HCT116 (cell line): ENCODE measurements around the gene DLK1. TPM values are rescaled to one million over a fixed set of nuclear protein-coding genes. Genes with fewer than 3 reads are reported as not detected.
A peak's percentile ranks its signal among the peaks of the same experiment; 100 is the strongest.

ENCODE experiments used
- ATAC-seq: fragments of 200-7000 bp; cut with Tn5 transposase; 2 replicates; pipeline ENCODE4 v1.9.1; 2020; ENCODE audit warnings: mild to moderate bottlenecking, moderate library complexity
- BruUV-seq: library from RNA; stranded (reverse); fragments of 400-500 nt; replicated peaks from 2 replicates; lab custom pipeline; 2021; lab: Mats Ljungman, UMichigan
- CTCF ChIA-PET: fragments of 300-600 bp; sonication (Branson Sonifier 250); formaldehyde crosslinking; loops from one replicate; lab custom pipeline; 2021; ENCODE audit warnings: antibody characterized with exemption; lab: Charles Lee
- POLR2A ChIA-PET: fragments of 300-600, 350-600 bp; sonication (Branson Sonifier 250); formaldehyde crosslinking; loops from one replicate; lab custom pipeline; 2021; ENCODE audit warnings: antibody characterized with exemption; lab: Charles Lee
- RAD21 ChIA-PET, 2 experiments: fragments of 300-600 bp; sonication (Branson Sonifier 250); formaldehyde crosslinking; loops; one replicate each; lab custom pipeline; 2023; ENCODE audit warnings: low total read pairs in 2 of 2; ENCODE audit not compliant: uncharacterized antibody in 2 of 2, unreplicated experiment in 2 of 2, low non-redundant PET in 1 of 2; lab: Charles Lee
- DNase-seq: peaks from one replicate; pipeline ENCODE4 v3.0.0-alpha.2; 2010; ENCODE audit warnings: low read depth, low spot score
- H2AFZ ChIP-seq: fragments of 200-600 bp; shearing (Covaris generic), sonication (generic); 2 replicates; pipeline ENCODE4 v1.6.1; 2017; ENCODE audit warnings: low read depth, mixed run types, mixed read lengths, antibody characterized with exemption, low read length; ENCODE audit not compliant: poor library complexity, severe bottlenecking
- H3K27ac ChIP-seq: 2 replicates; pipeline ENCODE4 v1.5.1; 2012; ENCODE audit warnings: low read depth, low read length
- H3K27me3 ChIP-seq: fragments of 200-600 bp; sonication (generic); 2 replicates; pipeline ENCODE4 v1.6.1; 2016; ENCODE audit warnings: mixed run types, low read length, mixed read lengths; ENCODE audit not compliant: insufficient read depth
- H3K36me3 ChIP-seq, 2 experiments: fragments of 200-500 bp in 1 of 2; fragments of 200-600 bp in 1 of 2; sonication (Bioruptor generic) in 1 of 2; sonication (generic) in 1 of 2; 2 replicates each; pipeline versions ENCODE4 v1.5.1 to v1.6.1; 2014 to 2016; ENCODE audit warnings: low read length in 2 of 2, inconsistent platforms in 1 of 2, mixed read lengths in 1 of 2, mixed run types in 1 of 2; ENCODE audit not compliant: insufficient read depth in 2 of 2, control insufficient read depth in 1 of 2
- H3K4me1 ChIP-seq, 2 experiments: fragments of 200-600 bp in 1 of 2; sonication (generic) in 1 of 2; 2 replicates each; pipeline versions ENCODE4 v1.5.1 to v1.6.1; 2012 to 2017; ENCODE audit warnings: low read length in 2 of 2, inconsistent platforms in 1 of 2, mild to moderate bottlenecking in 1 of 2, mixed read lengths in 1 of 2, mixed run types in 1 of 2, moderate library complexity in 1 of 2; ENCODE audit not compliant: insufficient read depth in 2 of 2, control insufficient read depth in 1 of 2
- H3K4me2 ChIP-seq: fragments of 200-600 bp; sonication (generic); 2 replicates; pipeline ENCODE4 v1.6.1; 2017; ENCODE audit warnings: mixed run types, low read length, mixed read lengths
- H3K4me3 ChIP-seq, 2 experiments: fragments of 200-600 bp in 1 of 2; sonication (generic) in 1 of 2; replicated peaks in 1 of 2; 2 replicates each; pipeline ENCODE4 v1.5.1; 2011 to 2016; ENCODE audit warnings: low read length in 2 of 2, control low read depth in 1 of 2, low read depth in 1 of 2, mild to moderate bottlenecking in 1 of 2, mixed read lengths in 1 of 2, mixed run types in 1 of 2
- H3K79me2 ChIP-seq: fragments of 200-600 bp; sonication (generic); 2 replicates; pipeline ENCODE4 v1.6.1; 2017; ENCODE audit warnings: mild to moderate bottlenecking, mixed run types, low read length, moderate library complexity, mixed read lengths; ENCODE audit not compliant: insufficient read depth
- H3K9ac ChIP-seq: fragments of 200-600 bp; sonication (generic); 2 replicates; pipeline ENCODE4 v1.6.1; 2016; ENCODE audit warnings: low read length, mixed read lengths
- H3K9me2 ChIP-seq: fragments of 200-600 bp; sonication (generic), shearing (Covaris generic); 2 replicates; pipeline ENCODE4 v1.6.1; 2017; ENCODE audit warnings: mixed run types, mild to moderate bottlenecking, moderate library complexity; ENCODE audit not compliant: insufficient read depth
- H3K9me3 ChIP-seq, 2 experiments: fragments of 200-500 bp in 1 of 2; fragments of 200-600 bp in 1 of 2; sonication (Bioruptor generic) in 1 of 2; sonication (generic) in 1 of 2; 2 replicates each; pipeline ENCODE4 v1.6.1; 2014 to 2017; ENCODE audit warnings: low read length in 2 of 2, mixed read lengths in 2 of 2, inconsistent platforms in 1 of 2, low read depth in 1 of 2, mild to moderate bottlenecking in 1 of 2, mixed run types in 1 of 2, moderate library complexity in 1 of 2; ENCODE audit not compliant: control insufficient read depth in 1 of 2, insufficient read depth in 1 of 2
- H4K20me1 ChIP-seq: fragments of 200-600 bp; sonication (generic), shearing (Covaris generic); 2 replicates; pipeline ENCODE4 v1.6.1; 2017; ENCODE audit warnings: mixed run types, mild to moderate bottlenecking, moderate library complexity; ENCODE audit not compliant: insufficient read depth
- CBX3 ChIP-seq: IDR thresholded peaks from 2 replicates; pipeline ENCODE4 v1.6.1; 2012; ENCODE audit warnings: low read depth
- CEBPB ChIP-seq: IDR thresholded peaks from 2 replicates; pipeline ENCODE4 v1.6.1; 2012; ENCODE audit warnings: low read depth
- EGR1 ChIP-seq: IDR thresholded peaks from 2 replicates; pipeline ENCODE4 v1.6.1; 2012; ENCODE audit warnings: low read depth
- ELF1 ChIP-seq: IDR thresholded peaks from 2 replicates; pipeline ENCODE4 v1.6.1; 2012; ENCODE audit warnings: low read depth, borderline replicate concordance
- POLR2A ChIP-seq: IDR thresholded peaks from 2 replicates; pipeline ENCODE4 v1.7.0; 2011; ENCODE audit warnings: borderline replicate concordance; ENCODE audit not compliant: insufficient read depth, insufficient read length; ENCODE audit errors: extremely low read depth
- RAD21 ChIP-seq: IDR thresholded peaks from 2 replicates; pipeline ENCODE4 v1.6.1; 2012; ENCODE audit warnings: low read depth, mild to moderate bottlenecking
- YY1 ChIP-seq: IDR thresholded peaks from 2 replicates; pipeline ENCODE4 v1.6.1; 2011; ENCODE audit warnings: low read length, low read depth, moderate library complexity, mild to moderate bottlenecking; ENCODE audit not compliant: insufficient replicate concordance; ENCODE audit errors: extremely low read depth
- intact Hi-C: fragments of 100-400 bp; cut with micrococcal nuclease; formaldehyde crosslinking; loops from 2 replicates; pipeline ENCODE4 v1.10.0; 2022
- total RNA-seq: library from RNA; stranded (reverse); gene quantifications from one replicate; pipeline ENCODE4 v1.2.1, GENCODE V29; 2021; ENCODE audit not compliant: unreplicated experiment
- TF ChIP-seq, protein P1 (sequence below): IDR thresholded peaks from 2 replicates; pipeline ENCODE4 v1.6.1; 2012; ENCODE audit warnings: low read depth
- TF ChIP-seq, protein P2 (sequence below), 3 experiments: fragments of 200-600 bp in 1 of 3; sonication (generic) in 1 of 3; IDR thresholded peaks in 2 of 3; conservative IDR thresholded peaks in 1 of 3; 2 replicates each; pipeline ENCODE4 v1.5.1; 2012 to 2017; ENCODE audit warnings: low read depth in 2 of 3, low read length in 2 of 3, antibody characterized with exemption in 1 of 3, borderline replicate concordance in 1 of 3, control low read depth in 1 of 3, mild to moderate bottlenecking in 1 of 3, mixed read lengths in 1 of 3, mixed run types in 1 of 3, moderate library complexity in 1 of 3; ENCODE audit not compliant: insufficient read depth in 1 of 3

DLK1 gene
- total RNA-seq, 1 experiment from 2014 or later = 1.5 TPM

DNA sequence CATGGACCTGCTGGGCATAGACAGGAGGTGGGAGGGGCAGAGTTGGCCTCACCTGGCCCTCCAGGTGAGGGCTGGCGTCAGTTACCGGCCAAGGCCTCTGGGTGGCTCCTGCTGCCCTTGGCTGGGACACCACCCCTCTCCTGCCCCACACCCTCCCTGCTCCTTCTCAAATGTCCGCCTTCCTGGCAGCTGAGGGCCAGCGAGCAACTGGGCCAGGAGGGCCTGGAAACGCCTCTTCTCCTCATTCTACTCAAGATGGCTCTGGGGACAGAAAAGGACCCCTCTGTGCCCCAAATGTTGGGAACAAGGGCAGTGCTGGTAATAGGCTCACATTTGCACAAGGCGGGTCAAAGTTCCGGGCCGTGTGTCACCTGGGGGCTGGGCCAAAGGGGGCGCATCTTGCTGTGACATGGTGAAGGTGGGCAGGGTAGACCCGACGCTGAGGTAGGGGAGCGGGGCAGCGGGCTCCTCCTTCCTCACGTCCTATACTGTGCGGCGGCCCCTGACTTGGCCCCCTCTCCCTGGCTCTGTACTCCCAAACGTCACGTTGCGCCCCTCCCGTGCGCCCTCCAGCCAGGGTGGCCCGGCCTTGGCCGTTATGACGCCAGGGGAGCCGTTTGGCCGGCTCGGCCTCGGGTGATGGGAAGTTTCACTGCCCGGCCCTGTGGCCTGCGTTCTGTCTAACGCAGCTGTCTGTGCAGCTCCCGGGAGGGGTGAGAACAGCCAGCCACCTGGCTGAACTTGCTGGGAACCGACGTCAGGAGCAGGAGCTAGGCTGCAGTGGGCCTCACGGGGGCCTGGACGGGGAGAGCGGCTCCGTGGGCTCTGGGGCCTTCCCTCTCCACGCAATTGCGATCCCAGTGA is 18.0 kb upstream of the DLK1 start:
- TF ChIP-seq, protein P1, sequence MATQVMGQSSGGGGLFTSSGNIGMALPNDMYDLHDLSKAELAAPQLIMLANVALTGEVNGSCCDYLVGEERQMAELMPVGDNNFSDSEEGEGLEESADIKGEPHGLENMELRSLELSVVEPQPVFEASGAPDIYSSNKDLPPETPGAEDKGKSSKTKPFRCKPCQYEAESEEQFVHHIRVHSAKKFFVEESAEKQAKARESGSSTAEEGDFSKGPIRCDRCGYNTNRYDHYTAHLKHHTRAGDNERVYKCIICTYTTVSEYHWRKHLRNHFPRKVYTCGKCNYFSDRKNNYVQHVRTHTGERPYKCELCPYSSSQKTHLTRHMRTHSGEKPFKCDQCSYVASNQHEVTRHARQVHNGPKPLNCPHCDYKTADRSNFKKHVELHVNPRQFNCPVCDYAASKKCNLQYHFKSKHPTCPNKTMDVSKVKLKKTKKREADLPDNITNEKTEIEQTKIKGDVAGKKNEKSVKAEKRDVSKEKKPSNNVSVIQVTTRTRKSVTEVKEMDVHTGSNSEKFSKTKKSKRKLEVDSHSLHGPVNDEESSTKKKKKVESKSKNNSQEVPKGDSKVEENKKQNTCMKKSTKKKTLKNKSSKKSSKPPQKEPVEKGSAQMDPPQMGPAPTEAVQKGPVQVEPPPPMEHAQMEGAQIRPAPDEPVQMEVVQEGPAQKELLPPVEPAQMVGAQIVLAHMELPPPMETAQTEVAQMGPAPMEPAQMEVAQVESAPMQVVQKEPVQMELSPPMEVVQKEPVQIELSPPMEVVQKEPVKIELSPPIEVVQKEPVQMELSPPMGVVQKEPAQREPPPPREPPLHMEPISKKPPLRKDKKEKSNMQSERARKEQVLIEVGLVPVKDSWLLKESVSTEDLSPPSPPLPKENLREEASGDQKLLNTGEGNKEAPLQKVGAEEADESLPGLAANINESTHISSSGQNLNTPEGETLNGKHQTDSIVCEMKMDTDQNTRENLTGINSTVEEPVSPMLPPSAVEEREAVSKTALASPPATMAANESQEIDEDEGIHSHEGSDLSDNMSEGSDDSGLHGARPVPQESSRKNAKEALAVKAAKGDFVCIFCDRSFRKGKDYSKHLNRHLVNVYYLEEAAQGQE = no peak
- no peak for TF ChIP-seq EGR1
- no peak for TF ChIP-seq YY1
- TF ChIP-seq RAD21 = peak; percentile 78
- TF ChIP-seq ELF1 = no peak
- no peak for TF ChIP-seq POLR2A
- TF ChIP-seq CBX3 = no peak
- TF ChIP-seq CEBPB = no peak
- TF ChIP-seq, protein P2, sequence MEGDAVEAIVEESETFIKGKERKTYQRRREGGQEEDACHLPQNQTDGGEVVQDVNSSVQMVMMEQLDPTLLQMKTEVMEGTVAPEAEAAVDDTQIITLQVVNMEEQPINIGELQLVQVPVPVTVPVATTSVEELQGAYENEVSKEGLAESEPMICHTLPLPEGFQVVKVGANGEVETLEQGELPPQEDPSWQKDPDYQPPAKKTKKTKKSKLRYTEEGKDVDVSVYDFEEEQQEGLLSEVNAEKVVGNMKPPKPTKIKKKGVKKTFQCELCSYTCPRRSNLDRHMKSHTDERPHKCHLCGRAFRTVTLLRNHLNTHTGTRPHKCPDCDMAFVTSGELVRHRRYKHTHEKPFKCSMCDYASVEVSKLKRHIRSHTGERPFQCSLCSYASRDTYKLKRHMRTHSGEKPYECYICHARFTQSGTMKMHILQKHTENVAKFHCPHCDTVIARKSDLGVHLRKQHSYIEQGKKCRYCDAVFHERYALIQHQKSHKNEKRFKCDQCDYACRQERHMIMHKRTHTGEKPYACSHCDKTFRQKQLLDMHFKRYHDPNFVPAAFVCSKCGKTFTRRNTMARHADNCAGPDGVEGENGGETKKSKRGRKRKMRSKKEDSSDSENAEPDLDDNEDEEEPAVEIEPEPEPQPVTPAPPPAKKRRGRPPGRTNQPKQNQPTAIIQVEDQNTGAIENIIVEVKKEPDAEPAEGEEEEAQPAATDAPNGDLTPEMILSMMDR (IDR thresholded peaks at IDR 0.05 in 2 of 3, conservative IDR thresholded peaks at IDR 0.05 in 1 of 3; ENCODE audit: borderline replicate concordance in 1 of 3, insufficient read depth in 1 of 3, low read depth in 2 of 3, low read length in 2 of 3) = peak; percentile 42 to 58 (median 51); a peak in 5 of 6 replicates
- RAD21 ChIA-PET = no interaction called here
- no TSS peak for BruUV-seq
- Histone ChIP-seq H3K4me3 (no peak overlapping the region), H4K20me1 (no peaks in the 10 kb centered on the region), H3K9ac (no peak overlapping the region), H3K4me2 (peak overlapping the region; percentile 51; the same call in 1 of the 2 replicates), H3K27ac (peak overlapping the region; percentile 24; the same call in 1 of the 2 replicates), H3K9me3 (no peaks in the 10 kb centered on the region), H3K4me1 (peaks cover 6 to 16% of the 10 kb centered on the region in 2 experiments; a peak in 3 of 4 replicates), H3K9me2 (no peaks in the 10 kb centered on the region), H3K27me3 (no peaks in the 10 kb centered on the region), H2AFZ (peak overlapping the region; percentile 90), H3K36me3 (no peaks in the 10 kb centered on the region), H3K79me2 (no peaks in the 10 kb centered on the region)
- CTCF ChIA-PET = no interaction called here
- POLR2A ChIA-PET = no interaction called here
- DNase-seq (peak; percentile 35), ATAC-seq (peak; percentile 99)
- intact Hi-C loops = no loop called here
